ENCODE measurements around the gene TFAP2E.
"Not testable (repeated sequence)": the region's sequence is repeated elsewhere in the genome, so short reads cannot be mapped to it uniquely, and the experiment has no call there.

TFAP2E gene

GRCh38 chr1:35572296-35572695 lies 818 bp upstream of the TFAP2E start:
- DNase-seq (ENCODE audit: low read depth in 1 of 2, low spot score in 1 of 2): no peak

DNA sequence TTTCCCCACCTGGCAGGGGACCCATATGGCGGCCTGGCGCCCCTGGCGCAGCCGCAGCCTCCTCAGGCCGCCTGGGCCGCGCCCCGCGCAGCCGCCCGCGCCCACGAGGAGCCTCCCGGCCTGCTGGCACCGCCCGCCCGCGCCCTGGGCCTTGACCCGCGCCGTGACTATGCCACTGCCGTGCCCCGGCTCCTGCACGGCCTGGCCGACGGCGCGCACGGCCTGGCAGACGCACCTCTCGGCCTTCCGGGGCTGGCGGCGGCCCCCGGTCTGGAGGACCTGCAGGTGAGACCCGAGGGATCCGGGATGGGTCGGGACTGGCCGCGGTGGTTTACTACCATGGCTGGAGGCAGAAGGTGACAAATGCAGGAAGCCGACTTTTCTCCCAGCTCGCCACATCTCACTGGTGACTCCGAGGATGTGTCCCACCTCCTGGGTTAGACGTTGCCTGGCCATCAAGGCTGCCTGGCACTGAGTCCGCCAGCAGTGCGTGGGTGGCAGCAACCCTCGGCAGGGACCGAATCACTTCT lies 1.1 kb downstream of the TFAP2E start:
- no peak for DNase-seq (ENCODE audit: low read depth in 1 of 2, low spot score in 1 of 2)

GRCh38 chr1:35574655-35575415 lies 1.7 kb downstream of the TFAP2E start:
- no peak for DNase-seq (ENCODE audit: low read depth in 1 of 2, low spot score in 1 of 2)

- no peak for DNase-seq (ENCODE audit: low read depth in 1 of 2, low spot score in 1 of 2)
Observed at GRCh38 chr1:35575416-35575958, 2.4 kb downstream of the TFAP2E start.

- DNase-seq (ENCODE audit: low read depth in 1 of 2, low spot score in 1 of 2): no peak
Observed at GRCh38 chr1:35576061-35576765, 3.1 kb downstream of the TFAP2E start.

DNA sequence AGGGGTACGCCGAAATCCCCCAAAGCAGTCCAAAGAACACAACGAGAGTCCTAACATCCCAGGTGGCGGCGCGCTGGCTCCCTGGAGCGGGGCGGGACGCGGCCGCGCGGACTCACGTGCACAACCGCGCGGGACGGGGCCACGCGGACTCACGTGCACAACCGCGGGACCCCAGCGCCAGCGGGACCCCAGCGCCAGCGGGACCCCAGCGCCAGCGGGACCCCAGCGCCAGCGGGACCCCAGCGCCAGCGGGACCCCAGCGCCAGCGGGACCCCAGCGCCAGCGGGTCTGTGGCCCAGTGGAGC lies 3.6 kb downstream of the TFAP2E start:
- not testable (repeated sequence) for DNase-seq (ENCODE audit: low read depth in 1 of 2, low spot score in 1 of 2)

- DNase-seq (ENCODE audit: low read depth in 1 of 2, low spot score in 1 of 2): no peak
Observed at GRCh38 chr1:35577071-35577998, 4.2 kb downstream of the TFAP2E start.

- DNase-seq (ENCODE audit: low read depth in 1 of 2, low spot score in 1 of 2): no peak
Observed at GRCh38 chr1:35580949-35581388, 7.9 kb downstream of the TFAP2E start.

GRCh38 chr1:35581621-35582020 lies 8.5 kb downstream of the TFAP2E start:
- not testable (repeated sequence) for DNase-seq (ENCODE audit: low read depth in 1 of 2, low spot score in 1 of 2)

GRCh38 chr1:35585281-35585680 lies 12.2 kb downstream of the TFAP2E start:
- DNase-seq (ENCODE audit: low read depth in 1 of 2, low spot score in 1 of 2): no peak

DNA sequence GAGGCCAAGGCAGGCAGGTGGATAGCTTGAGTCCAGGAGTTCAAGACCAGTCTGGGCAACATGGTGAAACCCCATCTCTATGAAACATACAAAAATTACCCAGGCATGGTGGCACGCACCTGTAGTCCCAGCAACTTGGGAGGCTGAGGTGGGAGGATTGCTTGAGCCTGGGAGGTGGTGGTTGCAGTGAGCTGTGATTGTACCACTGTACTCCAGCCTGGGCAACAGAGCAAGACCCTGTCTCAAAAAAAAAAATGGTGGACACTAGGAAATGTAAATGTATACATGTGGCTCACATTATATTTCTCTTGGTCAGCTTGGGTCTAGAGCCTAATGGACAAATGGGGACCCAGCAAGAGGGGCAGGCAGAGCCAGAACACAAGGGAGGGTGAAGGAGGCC lies 12.7 kb downstream of the TFAP2E start:
- not testable (repeated sequence) for DNase-seq (ENCODE audit: low read depth in 1 of 2, low spot score in 1 of 2)

- DNase-seq (ENCODE audit: low read depth in 1 of 2, low spot score in 1 of 2): no peak
Observed at GRCh38 chr1:35586808-35587207, 13.7 kb downstream of the TFAP2E start.

DNA sequence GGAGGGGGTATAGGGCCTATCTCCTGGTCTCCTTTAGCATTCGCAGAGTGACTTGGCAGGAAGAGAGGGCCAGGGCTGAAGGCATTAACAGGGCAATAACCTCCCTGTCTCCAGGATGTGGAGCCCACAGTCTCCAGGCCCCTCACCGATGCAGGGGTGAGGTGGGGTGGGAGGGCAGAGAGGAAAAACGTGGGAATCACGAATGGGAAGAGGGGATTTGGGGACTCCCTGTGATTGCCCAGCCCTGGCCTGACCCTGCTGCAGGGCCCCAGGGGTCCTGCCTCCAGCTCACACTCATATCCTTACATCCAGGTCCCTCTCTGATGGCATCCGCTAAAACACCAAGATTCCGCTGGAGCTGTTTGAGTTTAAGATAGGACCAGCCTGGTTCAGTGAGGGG lies 14.6 kb downstream of the TFAP2E start:
- no peak for DNase-seq (ENCODE audit: low read depth in 1 of 2, low spot score in 1 of 2)

DNA sequence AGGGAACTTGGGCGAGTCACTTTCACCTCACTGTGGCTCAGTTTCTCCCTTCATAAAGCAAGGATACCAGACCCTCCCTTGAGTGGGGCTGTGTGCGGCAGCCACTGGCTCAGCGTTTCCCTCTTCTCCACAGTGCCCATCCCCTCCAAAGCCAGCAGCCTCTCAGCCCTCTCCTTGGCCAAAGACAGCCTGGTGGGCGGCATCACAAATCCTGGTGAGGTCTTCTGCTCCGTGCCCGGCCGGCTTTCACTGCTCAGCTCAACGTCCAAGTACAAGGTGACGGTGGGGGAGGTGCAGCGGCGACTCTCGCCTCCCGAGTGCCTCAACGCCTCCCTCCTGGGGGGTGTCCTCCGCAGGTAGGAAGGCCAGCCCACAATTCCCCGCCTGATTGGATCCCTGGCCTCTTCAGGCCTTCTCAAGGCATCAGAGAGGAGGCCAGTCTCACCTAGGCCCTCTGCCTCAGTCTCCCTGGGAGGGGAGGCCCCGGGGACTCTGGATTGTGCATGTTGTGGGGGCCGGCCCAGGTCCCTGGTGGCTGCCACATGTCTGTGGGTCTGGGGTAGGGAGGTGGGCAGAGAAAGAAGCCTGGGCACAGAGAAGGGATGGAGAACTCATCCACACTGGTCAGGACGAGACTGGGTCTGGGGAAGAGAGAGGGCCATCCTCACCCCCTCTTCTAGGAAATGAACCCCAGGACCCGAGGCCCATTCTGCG lies 15.2 kb downstream of the TFAP2E start:
- no peak for DNase-seq (ENCODE audit: low read depth in 1 of 2, low spot score in 1 of 2)

GRCh38 chr1:35589516-35590427 lies 16.7 kb downstream of the TFAP2E start:
- no peak for DNase-seq (ENCODE audit: low read depth in 1 of 2, low spot score in 1 of 2)

DNA sequence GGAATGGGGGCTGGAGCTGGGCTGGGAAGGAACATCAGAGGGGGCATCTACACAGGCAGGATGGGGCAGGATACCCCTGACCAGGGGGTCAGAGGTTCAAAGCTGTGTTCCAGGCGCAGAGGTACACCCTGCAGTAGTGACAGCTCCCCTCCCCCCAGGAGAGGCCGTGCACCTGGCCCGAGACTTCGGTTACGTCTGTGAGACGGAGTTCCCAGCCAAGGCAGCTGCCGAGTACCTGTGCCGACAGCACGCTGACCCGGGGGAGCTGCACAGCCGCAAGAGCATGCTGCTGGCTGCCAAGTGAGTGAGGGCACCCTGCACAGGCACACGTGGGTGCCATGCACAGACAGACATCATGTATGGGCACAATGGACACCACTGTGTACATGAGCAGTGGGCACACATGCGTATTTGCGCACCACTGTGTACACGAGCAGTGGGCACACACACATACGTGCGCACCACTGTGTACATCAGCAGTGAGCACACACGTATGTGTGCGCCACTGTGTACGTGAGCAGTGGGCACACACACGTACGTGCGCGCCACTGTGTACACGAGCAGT lies 17.4 kb downstream of the TFAP2E start:
- DNase-seq (ENCODE audit: low read depth in 1 of 2, low spot score in 1 of 2): no peak

DNA sequence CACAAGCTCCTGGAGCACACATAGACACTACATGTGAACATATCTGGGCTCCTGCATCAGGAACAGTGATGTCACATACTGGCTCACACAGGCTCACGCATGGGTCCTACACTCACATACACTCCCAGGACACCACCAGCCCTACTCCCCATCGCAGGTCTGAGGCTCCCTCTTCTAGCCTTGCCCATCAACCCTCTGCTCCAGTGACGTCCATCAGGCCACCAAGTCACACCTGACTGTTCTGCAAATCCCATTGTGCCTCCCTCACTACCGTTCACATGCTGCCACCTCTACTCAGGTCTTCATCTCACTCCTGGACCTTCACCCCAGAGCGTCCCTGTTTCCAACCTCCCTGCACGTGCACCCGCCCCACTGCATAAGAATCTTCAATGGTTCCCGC lies 18.1 kb downstream of the TFAP2E start:
- no peak for DNase-seq (ENCODE audit: low read depth in 1 of 2, low spot score in 1 of 2)

- DNase-seq (ENCODE audit: low read depth in 1 of 2, low spot score in 1 of 2): no peak
Observed at GRCh38 chr1:35592991-35593769, 20.1 kb downstream of the TFAP2E start.
